GM10248 (cell line): Measurements from ENCODE around the gene AEBP1.

Experiments
- CTCF ChIA-PET: fragments of 300-600 bp; sonication (Branson Sonifier 250); formaldehyde crosslinking; extraction: SDS; loops from one replicate; lab custom pipeline; 2021; ENCODE audit warnings: antibody characterized with exemption; lab: Yijun Ruan, JAX
- POLR2A ChIA-PET: fragments of 350-650 bp; sonication (Branson Sonifier 250); formaldehyde crosslinking; extraction: SDS; loops from one replicate; lab custom pipeline; 2020; ENCODE audit warnings: antibody characterized with exemption; lab: Yijun Ruan, JAX
- DNase-seq: peaks from one replicate; pipeline ENCODE4 v3.0.0; 2012; ENCODE audit errors: extremely low spot score
- TF ChIP-seq, protein P1 (sequence below): IDR thresholded peaks from 2 replicates; pipeline ENCODE4 v1.5.1; 2012; ENCODE audit warnings: mild to moderate bottlenecking, low read depth; ENCODE audit errors: extremely low read depth, missing control alignments, control extremely low read depth

Gene AEBP1

DNA sequence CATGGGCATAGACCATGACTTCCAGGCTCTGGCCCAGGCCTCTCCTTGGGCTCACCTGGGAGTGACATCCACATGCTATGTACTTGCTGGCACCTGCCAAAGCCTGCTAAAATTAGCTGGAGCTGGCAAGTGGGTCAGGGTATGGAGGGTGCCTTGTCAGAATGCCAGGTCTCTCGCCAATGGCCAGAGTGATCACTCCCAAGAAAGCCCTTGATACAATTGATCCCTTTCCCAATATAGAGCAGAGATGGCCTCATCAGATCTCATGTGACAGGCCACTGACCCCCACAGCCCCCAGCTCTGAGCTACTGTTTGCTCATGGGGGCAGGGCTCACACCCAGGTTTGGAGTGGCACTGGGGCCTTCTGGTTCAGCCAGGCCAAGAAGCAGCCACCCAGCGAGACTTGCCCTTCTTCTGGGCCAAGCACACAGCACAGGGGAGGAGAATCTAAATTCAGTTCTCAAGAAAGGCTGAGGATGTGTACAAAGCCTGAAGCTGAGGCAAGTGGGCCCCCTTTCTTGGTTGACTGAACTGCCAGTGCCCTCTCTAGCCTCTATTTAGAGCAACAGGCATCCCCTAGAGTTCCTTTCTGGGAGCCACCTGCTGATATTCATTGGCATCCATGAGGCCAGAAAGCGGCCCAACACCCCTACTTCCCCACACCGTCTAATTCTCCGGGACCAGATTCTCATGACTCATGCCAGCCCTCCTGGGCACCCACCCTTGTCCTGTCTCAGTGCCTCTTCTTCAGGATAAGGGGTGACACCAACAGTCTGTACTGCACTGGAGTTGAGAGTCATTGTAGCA, 55.9 kb downstream of the AEBP1 start:
- POLR2A ChIA-PET = no interaction called here
- TF ChIP-seq, protein P1, sequence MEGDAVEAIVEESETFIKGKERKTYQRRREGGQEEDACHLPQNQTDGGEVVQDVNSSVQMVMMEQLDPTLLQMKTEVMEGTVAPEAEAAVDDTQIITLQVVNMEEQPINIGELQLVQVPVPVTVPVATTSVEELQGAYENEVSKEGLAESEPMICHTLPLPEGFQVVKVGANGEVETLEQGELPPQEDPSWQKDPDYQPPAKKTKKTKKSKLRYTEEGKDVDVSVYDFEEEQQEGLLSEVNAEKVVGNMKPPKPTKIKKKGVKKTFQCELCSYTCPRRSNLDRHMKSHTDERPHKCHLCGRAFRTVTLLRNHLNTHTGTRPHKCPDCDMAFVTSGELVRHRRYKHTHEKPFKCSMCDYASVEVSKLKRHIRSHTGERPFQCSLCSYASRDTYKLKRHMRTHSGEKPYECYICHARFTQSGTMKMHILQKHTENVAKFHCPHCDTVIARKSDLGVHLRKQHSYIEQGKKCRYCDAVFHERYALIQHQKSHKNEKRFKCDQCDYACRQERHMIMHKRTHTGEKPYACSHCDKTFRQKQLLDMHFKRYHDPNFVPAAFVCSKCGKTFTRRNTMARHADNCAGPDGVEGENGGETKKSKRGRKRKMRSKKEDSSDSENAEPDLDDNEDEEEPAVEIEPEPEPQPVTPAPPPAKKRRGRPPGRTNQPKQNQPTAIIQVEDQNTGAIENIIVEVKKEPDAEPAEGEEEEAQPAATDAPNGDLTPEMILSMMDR = no peak
- no peak for DNase-seq
- CTCF ChIA-PET = no interaction called here

DNA sequence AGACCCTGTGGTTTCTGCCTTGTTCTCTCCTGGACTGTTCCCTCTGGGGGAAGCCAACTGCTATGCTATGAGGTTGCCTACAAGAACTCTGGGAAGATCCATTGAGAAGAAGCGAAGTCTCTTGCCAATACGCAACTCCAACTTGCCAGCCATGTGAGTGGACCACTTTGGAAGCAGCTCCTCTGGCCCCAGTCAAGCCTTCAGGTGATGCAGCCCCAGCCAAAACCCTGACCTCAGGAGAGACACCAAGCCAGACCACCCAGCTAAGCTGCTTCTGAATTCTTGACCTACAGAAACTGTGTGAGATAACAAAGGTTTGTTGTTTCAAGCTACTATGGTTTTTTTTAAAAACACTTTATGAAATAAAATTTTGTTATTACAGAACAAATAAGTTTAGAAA, 57.2 kb downstream of the AEBP1 start:
- TF ChIP-seq, protein P1 = no peak
- DNase-seq = no peak
- POLR2A ChIA-PET = no interaction called here
- CTCF ChIA-PET = no interaction called here

DNA sequence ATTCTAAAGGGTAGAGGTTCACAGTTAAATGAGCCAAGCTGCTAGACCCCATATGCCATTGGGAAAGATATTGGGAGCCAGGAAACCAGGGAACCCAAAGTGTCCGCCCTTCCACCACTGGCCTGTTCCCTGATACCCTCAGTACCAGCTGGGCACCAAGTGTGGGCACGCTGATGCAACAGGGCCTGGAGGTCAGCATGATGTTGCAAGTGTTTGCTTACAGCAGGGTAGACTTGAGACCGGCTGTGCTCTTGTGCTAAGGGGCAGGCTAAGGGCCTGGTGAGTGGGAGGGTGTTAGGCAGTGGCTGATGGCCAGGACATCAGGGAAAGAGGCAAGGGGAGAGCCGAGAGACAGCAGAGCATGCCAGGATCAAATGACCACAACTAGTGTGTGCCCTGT, 58.0 kb downstream of the AEBP1 start:
- no peak for DNase-seq
- CTCF ChIA-PET = interaction anchor here (1.4 kb wide), 1 partner anchor 9 kb away, joined by 4 read pairs; no protein-coding TSS in a partner anchor
- POLR2A ChIA-PET = no interaction called here
- TF ChIP-seq, protein P1 = no peak

DNA sequence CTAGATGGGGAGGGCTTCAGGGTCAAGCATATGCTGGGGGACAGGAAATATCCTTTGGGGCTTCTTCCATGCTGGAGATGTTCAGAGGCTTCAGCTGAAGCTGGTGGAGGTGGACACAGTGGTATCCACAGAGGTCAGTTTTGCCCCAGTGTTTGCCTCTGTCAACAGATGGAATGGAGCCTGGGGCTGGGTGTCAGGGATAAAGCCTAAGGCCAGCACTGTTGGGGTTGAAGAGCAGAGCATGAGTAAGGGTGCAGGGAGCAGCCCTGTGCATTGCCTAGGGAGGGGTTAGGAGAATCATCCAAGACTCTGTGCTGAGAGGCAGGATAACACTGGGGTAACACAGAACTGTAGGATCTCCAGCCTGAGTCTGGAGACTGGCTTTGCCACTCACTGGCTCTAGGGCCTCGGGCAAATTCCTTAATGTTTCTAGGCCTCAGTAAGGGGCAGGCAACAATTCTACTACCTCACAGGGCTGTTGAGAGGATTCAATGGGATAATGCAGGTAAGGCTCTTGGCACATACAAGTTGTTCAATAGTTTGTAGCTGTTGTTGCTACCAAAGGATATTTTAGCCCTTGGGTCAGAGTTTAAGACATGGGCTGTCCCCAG, 58.7 kb downstream of the AEBP1 start:
- ChIA-PET CTCF (interaction anchor here (1.4 to 1.9 kb wide), 2 partner anchors 10 to 16 kb away, joined by 4 to 7 read pairs; no protein-coding TSS in a partner anchor), POLR2A (no interaction called here)
- TF ChIP-seq, protein P1 = no peak
- no peak for DNase-seq

DNA sequence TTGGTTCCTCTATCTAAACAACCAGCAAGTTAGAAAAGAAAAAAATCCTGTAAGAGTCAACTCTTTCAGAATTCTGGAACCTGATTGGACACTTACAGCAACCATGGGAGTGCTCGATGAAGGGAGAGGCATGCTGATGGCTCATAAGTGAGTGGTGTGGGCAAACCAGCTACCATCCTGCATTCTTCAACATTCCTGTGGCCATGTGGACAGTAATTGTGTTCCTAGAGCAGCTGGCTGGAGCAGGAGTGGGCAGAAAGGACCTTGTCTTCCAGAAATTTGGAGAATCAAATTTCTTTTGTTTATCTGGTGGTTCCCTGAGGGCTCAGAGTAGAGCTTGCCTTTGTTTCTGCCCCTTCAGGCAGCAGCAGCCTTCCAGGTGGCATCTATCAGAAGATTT, 59.4 kb downstream of the AEBP1 start:
- CTCF ChIA-PET = interaction anchor here (1.4 to 1.9 kb wide), 3 partner anchors 11 to 23 kb away, joined by 3 to 7 read pairs (median 4); no protein-coding TSS in a partner anchor
- POLR2A ChIA-PET = no interaction called here
- TF ChIP-seq, protein P1 = no peak
- DNase-seq = no peak
